Measurements from ENCODE around the gene EDIL3. TPM values are rescaled to one million over a fixed set of nuclear protein-coding genes. Genes with fewer than 3 reads are reported as not detected.

EDIL3 gene
- total RNA-seq, 1 donor from 2014 or later: 220 TPM

DNA sequence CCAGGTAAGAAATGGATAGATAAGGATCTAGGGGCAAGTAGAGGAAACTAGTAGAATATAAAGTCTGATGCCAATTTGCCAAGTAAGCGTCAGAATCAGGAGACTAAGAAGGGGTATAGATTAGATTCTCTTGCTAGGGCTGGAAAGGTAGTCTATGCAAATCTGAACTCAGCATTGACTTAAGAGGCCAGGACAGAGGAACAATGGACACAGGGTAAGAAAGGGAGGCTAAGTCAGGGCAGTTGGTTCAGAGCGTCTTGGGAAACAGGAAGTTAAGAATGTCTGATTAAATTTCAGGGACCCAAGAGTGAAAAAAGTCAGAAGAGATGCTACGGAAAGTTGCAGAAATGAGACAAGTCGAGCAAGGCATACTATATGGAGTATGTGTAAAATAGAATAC lies 400.8 kb downstream of the EDIL3 start:
- H3K4me3 Mint-ChIP-seq (ENCODE audit: unreplicated experiment): no peak overlapping the region
- no peaks in the 10 kb centered on the region for H3K36me3 Mint-ChIP-seq (ENCODE audit: unreplicated experiment)
- no peaks in the 10 kb centered on the region for H3K27me3 Mint-ChIP-seq (ENCODE audit: unreplicated experiment)
- DNase-seq: no peak
- H3K4me1 Mint-ChIP-seq (ENCODE audit: low read depth, unreplicated experiment): peaks cover 8% of the 10 kb centered on the region
- H3K9me3 Mint-ChIP-seq (ENCODE audit: unreplicated experiment): no peaks in the 10 kb centered on the region
- no peak for TF ChIP-seq CTCF (IDR thresholded peaks at IDR 0.05; ENCODE audit: partially characterized antibody, unreplicated experiment)
- no peak overlapping the region for H3K27ac Mint-ChIP-seq (ENCODE audit: unreplicated experiment)

DNA sequence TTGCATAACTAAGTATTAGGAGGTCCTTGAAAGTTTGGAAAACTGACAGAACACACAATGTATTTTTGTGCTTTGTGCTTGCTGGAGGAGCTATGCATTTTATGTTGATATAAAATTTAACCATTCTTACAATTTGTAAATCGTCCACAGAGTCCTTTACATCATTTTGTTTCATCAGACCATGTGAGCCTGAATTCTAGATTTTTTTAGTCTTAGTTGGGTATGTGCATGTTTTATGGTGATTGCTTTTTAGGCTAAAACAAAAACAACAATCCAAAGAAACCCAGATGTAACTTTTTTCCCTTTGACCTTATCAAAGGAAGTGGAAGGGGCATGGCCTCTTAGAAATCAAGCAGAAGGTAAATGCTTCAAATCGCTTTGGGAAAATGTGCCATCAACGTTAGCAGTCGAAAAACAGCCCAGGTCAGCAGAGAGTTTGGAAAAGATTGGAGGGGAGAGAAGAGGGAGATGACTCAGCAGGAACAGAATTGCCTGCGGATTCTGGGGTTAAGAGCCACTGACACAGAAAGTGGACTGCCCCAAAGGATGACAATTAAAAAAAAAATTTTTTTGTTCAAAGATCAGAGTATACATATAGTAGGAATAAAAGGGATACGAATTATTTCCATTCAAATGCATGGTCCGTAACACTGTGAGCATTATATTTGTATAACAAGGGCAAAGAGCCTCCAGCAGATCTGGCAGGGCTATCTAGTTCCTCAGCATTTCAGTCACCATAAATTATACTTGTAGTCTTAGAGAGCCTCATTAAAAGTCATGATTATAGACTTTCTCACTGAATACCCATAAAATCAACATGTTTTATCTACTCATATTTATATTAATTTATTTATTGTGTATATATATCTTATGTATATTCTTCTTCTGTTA lies 410.5 kb downstream of the EDIL3 start:
- no peak for TF ChIP-seq CTCF (IDR thresholded peaks at IDR 0.05; ENCODE audit: partially characterized antibody, unreplicated experiment)
- peak overlapping the region; percentile 73 for H3K27ac Mint-ChIP-seq (ENCODE audit: unreplicated experiment)
- H3K9me3 Mint-ChIP-seq (ENCODE audit: unreplicated experiment): no peaks in the 10 kb centered on the region
- peak overlapping the region; percentile 74 for H3K4me3 Mint-ChIP-seq (ENCODE audit: unreplicated experiment)
- H3K36me3 Mint-ChIP-seq (ENCODE audit: unreplicated experiment): no peaks in the 10 kb centered on the region
- DNase-seq: no peak
- peaks cover 26% of the 10 kb centered on the region for H3K4me1 Mint-ChIP-seq (ENCODE audit: low read depth, unreplicated experiment)
- H3K27me3 Mint-ChIP-seq (ENCODE audit: unreplicated experiment): no peaks in the 10 kb centered on the region

DNA sequence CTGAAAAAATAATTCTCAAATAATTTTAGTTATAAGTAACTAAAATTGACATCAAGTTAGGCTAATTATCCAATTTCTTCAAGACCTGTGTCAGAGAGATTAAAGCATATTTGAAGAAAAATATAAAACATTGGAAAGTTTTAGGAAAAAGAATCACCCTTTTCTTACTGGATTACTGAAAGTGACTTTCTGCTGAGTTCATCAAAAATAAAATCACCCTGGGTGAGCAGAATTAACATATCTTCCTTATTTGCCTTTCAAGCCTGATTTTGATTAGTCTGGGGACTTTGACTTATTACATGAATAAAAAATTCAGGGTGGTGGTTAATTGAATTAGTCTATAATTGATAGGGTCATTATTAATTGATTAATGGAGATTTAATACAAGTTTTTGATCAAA lies 411.8 kb downstream of the EDIL3 start:
- Mint-ChIP-seq H3K36me3 (ENCODE audit: unreplicated experiment) (no peaks in the 10 kb centered on the region), H3K9me3 (ENCODE audit: unreplicated experiment) (no peaks in the 10 kb centered on the region), H3K4me1 (ENCODE audit: low read depth, unreplicated experiment) (peaks cover 28% of the 10 kb centered on the region), H3K27me3 (ENCODE audit: unreplicated experiment) (no peaks in the 10 kb centered on the region), H3K4me3 (ENCODE audit: unreplicated experiment) (no peak overlapping the region), H3K27ac (ENCODE audit: unreplicated experiment) (peak overlapping the region; percentile 14)
- no peak for TF ChIP-seq CTCF (IDR thresholded peaks at IDR 0.05; ENCODE audit: partially characterized antibody, unreplicated experiment)
- DNase-seq: no peak

DNA sequence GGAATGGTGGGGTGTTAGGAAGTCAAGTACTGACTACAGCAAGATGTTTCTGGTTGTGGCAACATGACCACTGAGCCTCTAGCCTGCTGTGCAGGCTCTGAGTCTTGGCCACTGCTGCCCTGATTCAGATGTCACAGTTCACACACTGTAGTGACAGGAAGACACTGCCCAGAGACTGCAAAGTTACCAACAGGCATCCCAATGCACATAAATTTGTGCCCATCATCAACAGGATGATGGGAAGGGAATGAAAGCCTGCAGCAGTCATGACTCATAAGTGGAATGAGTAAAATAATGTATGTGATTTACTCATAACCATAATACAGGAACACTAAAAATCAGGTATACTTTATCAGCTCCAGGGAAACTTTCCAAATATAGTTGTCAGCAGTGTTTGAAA lies 412.4 kb downstream of the EDIL3 start:
- no peak overlapping the region for H3K4me3 Mint-ChIP-seq (ENCODE audit: unreplicated experiment)
- TF ChIP-seq CTCF (IDR thresholded peaks at IDR 0.05; ENCODE audit: partially characterized antibody, unreplicated experiment): no peak
- no peaks in the 10 kb centered on the region for H3K9me3 Mint-ChIP-seq (ENCODE audit: unreplicated experiment)
- DNase-seq: no peak
- peaks cover 32% of the 10 kb centered on the region for H3K4me1 Mint-ChIP-seq (ENCODE audit: low read depth, unreplicated experiment)
- no peaks in the 10 kb centered on the region for H3K27me3 Mint-ChIP-seq (ENCODE audit: unreplicated experiment)
- H3K27ac Mint-ChIP-seq (ENCODE audit: unreplicated experiment): peak overlapping the region; percentile 65
- H3K36me3 Mint-ChIP-seq (ENCODE audit: unreplicated experiment): no peaks in the 10 kb centered on the region

DNA sequence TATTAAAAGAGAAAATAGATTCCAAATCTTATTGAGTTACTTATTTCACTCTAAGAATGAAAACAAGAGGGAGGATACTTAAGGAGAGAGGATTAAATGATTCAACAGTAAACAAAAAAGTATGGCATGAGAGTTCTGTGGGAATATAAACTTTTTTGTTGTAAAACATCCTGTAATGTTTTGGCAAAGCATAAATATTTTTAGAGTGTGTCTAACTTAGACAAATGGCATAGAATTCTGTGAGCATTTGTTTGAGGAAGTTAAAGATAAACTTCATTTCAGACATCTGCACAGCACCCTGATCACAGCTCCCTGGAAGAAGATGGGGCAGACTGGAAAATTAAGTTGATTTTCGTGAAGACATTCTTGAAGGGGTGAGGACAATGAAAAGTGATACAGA lies 417.3 kb downstream of the EDIL3 start:
- Mint-ChIP-seq H3K27ac (ENCODE audit: unreplicated experiment) (no peak overlapping the region), H3K36me3 (ENCODE audit: unreplicated experiment) (no peaks in the 10 kb centered on the region), H3K4me3 (ENCODE audit: unreplicated experiment) (no peak overlapping the region), H3K9me3 (ENCODE audit: unreplicated experiment) (peaks cover 2% of the 10 kb centered on the region), H3K27me3 (ENCODE audit: unreplicated experiment) (no peaks in the 10 kb centered on the region), H3K4me1 (ENCODE audit: low read depth, unreplicated experiment) (peaks cover 27% of the 10 kb centered on the region)
- no peak for DNase-seq
- no peak for TF ChIP-seq CTCF (IDR thresholded peaks at IDR 0.05; ENCODE audit: partially characterized antibody, unreplicated experiment)
